ENCODE data around the gene CCR6.
"Not testable (repeated sequence)": the region's sequence is repeated elsewhere in the genome, so short reads cannot be mapped to it uniquely, and the experiment has no call there.

Gene CCR6

DNA sequence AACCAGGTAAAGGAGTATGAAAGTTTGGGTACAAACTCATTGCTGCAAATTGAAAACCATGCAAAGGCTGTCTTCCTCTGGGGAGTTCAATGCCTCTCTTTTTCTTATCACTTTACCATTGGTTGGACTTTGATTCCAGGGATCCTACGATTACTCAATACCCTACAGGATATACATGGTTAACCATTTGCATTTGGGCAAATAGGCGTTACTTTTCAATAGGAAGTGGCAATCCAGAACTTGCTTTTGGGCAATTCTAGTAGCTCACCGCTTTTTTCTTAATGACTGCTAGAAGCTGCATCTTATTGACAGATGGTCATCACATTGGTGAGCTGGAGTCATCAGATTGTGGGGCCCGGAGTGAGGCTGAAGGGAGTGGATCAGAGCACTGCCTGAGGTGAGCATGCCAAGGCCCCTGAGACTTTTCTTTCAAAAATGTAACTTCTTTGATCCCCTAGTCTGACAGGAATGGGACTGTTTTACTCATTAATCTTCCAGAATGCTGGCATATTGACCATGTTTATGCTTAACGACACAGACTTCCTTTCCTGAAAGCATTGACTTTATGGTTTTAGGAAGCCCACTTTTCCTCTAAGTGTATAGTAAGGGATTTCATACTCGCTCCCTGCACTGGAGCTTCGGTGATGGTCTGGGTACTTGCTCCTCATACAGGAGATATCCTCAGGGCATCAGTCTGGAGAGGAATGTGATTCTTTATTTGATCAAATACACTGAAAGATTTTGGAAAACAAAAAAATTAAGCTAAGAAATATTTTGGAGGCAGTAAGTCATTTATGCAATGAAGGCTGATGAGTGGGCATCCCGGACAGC is at the start of gene CCR6:
CCR6 (plus strand) TSS at position 270 of the 831 bp plus-strand sequence. CDS start 13,039 bp downstream, outside the sequence.
- Histone ChIP-seq H3K36me3 (ENCODE audit: insufficient read depth, low read length) (no peaks in the 10 kb centered on the region), H3K27ac (ENCODE audit: low read depth, low read length) (no peak within 1 kb of the TSS), H3K4me1 (ENCODE audit: control insufficient read depth, insufficient read depth, low read length, unreplicated experiment) (no peaks in the 10 kb centered on the region), H3K79me2 (ENCODE audit: control insufficient read depth, insufficient read depth, low read length, unreplicated experiment) (no peaks in the 10 kb centered on the region), H3K27me3 (ENCODE audit: insufficient read depth, low read length) (no peaks in the 10 kb centered on the region), H3K4me3 (ENCODE audit: low read depth, low read length) (no peak within 1 kb of the TSS), H2AFZ (ENCODE audit: low read length, unreplicated experiment) (no peak within 1 kb of the TSS)

DNA sequence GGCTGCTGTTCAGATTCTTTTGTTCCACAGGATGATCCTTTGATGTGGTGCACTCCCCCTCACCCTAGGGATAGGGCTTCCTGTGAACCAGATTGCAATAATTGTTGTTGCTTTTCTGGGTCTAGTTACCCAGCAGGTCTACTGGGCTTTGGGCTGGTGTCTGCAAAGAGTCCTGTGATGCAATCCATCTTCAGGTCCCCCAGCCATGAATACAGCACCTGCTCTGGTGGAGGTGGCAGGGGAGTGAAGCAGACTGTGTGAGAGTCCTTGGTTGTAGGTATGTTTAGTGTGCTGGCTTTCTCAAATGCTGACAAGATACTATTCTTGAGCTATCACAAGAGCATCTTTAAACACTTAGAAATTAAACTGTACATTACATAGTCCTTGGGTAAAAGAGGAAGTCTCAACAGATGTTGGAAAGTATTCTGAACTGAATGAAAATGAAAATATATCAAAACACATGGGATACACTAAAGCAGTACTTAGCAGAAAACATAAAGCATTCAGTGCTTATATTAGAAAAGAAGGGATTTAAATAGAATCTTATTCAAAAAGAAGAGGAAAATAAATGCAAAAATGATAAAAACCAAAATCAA is 49.1 kb upstream of the CCR6 start:
- H3K27ac ChIP-seq (ENCODE audit: low read depth, low read length): no peak overlapping the region

DNA sequence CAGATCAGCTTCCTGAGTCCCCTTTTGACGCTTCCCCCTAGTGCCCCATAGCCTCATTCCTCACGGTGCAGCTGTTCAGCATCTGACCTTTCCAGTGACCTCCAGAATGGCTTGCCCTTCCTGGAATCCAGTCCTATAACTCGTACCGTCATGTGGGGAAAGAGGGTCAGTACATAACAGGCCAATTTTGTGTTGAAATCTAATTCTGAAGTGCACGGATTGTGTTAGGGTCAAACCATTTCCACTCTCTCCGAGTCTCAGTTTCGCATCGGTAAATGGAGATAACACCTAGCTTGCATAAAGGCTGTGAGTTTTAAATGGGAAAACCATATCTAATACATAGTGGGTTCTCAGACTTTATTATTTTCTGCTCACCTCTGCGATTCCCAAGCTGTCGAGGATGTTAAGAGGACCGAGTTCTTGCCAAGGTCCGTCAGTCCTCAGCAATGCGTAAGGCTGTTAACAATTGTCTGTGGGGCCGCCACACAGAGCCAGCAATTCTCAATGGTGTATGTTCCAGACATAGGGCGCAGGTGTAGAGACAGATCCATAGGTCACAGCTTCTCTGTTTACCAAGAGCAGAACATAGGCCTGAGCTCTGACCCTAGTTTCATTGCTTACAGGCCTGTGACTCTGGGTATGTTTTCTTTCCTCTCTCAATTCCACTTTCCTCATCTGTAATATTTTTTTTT is 45.5 kb upstream of the CCR6 start:
- Histone ChIP-seq H3K27me3 (ENCODE audit: insufficient read depth, low read length) (no peaks in the 10 kb centered on the region), H3K79me2 (ENCODE audit: control insufficient read depth, insufficient read depth, low read length, unreplicated experiment) (no peaks in the 10 kb centered on the region), H2AFZ (ENCODE audit: low read length, unreplicated experiment) (no peak overlapping the region), H3K36me3 (ENCODE audit: insufficient read depth, low read length) (no peaks in the 10 kb centered on the region), H3K27ac (ENCODE audit: low read depth, low read length) (no peak overlapping the region), H3K4me1 (ENCODE audit: control insufficient read depth, insufficient read depth, low read length, unreplicated experiment) (no peaks in the 10 kb centered on the region), H3K4me3 (ENCODE audit: low read depth, low read length) (no peak overlapping the region)

More for the DNA sequence above, 49.1 kb upstream of the CCR6 start:
- no peaks in the 10 kb centered on the region for H3K79me2 ChIP-seq (ENCODE audit: control insufficient read depth, insufficient read depth, low read length, unreplicated experiment)
- no peaks in the 10 kb centered on the region for H3K4me1 ChIP-seq (ENCODE audit: control insufficient read depth, insufficient read depth, low read length, unreplicated experiment)
- no peaks in the 10 kb centered on the region for H3K27me3 ChIP-seq (ENCODE audit: insufficient read depth, low read length)
- no peaks in the 10 kb centered on the region for H3K36me3 ChIP-seq (ENCODE audit: insufficient read depth, low read length)
- no peak overlapping the region for H3K4me3 ChIP-seq (ENCODE audit: low read depth, low read length)
- no peak overlapping the region for H2AFZ ChIP-seq (ENCODE audit: low read length, unreplicated experiment)

DNA sequence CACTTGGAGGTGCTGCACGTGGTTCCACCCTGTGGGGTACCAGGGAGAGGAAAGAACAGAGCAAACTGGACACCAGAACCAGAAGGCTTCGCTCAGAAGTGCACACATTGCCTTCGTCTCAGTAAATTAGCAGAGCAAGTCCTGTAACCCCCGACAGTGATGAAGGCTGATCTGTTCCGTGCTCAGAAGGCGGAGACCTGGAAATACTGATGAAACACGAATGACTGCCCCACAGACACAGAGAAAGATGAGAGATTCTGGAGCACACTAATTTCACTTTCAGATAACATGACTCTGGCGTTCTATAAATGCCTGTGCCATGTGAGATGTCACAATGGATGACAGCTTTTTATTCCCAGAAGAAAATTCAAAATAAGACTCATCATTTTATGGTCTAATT is 44.2 kb upstream of the CCR6 start:
- Histone ChIP-seq H3K4me1 (ENCODE audit: control insufficient read depth, insufficient read depth, low read length, unreplicated experiment) (no peaks in the 10 kb centered on the region), H3K27me3 (ENCODE audit: insufficient read depth, low read length) (no peaks in the 10 kb centered on the region), H3K36me3 (ENCODE audit: insufficient read depth, low read length) (no peaks in the 10 kb centered on the region), H3K4me3 (ENCODE audit: low read depth, low read length) (no peak overlapping the region), H3K27ac (ENCODE audit: low read depth, low read length) (no peak overlapping the region), H3K79me2 (ENCODE audit: control insufficient read depth, insufficient read depth, low read length, unreplicated experiment) (no peaks in the 10 kb centered on the region), H2AFZ (ENCODE audit: low read length, unreplicated experiment) (no peak overlapping the region)

DNA sequence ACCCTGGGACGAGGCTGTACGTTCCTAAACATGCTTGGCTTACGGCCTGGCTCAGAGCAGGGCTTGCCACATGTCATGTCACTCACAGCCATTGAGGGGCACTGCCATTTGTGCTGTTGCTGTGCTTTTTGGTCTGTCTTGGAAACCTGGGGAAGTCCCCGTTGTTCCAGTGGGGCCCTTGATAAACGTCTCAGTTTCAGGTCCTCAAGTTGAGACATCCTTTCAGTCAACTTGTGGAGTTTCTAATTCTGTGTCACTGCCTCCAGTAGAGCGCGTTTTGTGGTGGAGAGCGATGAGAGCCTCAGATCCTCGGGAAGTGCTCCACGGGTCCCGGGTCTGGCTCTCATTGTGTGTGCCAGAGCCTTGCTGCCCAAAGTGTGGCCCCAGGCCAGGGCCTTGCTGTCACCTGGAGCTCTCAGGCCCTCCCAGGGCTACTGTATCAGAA is 43.0 kb upstream of the CCR6 start:
- Histone ChIP-seq H3K4me3 (ENCODE audit: low read depth, low read length) (no peak overlapping the region), H3K27ac (ENCODE audit: low read depth, low read length) (no peak overlapping the region), H2AFZ (ENCODE audit: low read length, unreplicated experiment) (no peak overlapping the region), H3K4me1 (ENCODE audit: control insufficient read depth, insufficient read depth, low read length, unreplicated experiment) (no peaks in the 10 kb centered on the region), H3K36me3 (ENCODE audit: insufficient read depth, low read length) (no peaks in the 10 kb centered on the region), H3K79me2 (ENCODE audit: control insufficient read depth, insufficient read depth, low read length, unreplicated experiment) (no peaks in the 10 kb centered on the region), H3K27me3 (ENCODE audit: insufficient read depth, low read length) (no peaks in the 10 kb centered on the region)

DNA sequence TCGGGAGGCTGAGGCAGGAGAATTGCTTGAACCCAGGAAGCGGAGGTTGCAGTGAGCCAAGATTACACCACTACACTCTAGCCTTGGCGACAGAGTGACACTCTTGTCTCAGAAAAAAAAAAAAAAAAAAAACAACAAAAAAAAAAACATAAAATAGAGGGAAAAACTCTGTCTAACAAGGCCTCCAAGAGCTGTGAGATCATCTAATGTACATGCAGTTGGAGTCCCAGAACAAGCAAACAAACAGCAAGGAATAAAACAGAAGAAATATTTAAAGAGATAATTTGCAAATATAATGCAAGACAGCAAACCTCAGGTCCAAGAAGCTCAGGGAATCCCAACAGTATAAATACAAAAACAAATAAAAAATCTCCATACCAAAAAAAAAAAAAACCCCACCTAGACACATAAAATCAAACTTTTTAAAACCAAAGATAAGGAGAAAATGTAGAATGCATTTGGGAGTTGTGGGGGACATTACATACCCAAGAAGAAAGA is 35.0 kb upstream of the CCR6 start:
- no peak overlapping the region for H3K4me3 ChIP-seq (ENCODE audit: low read depth, low read length)
- no peaks in the 10 kb centered on the region for H3K79me2 ChIP-seq (ENCODE audit: control insufficient read depth, insufficient read depth, low read length, unreplicated experiment)
- no peak overlapping the region for H3K27ac ChIP-seq (ENCODE audit: low read depth, low read length)
- no peaks in the 10 kb centered on the region for H3K36me3 ChIP-seq (ENCODE audit: insufficient read depth, low read length)
- no peak overlapping the region for H2AFZ ChIP-seq (ENCODE audit: low read length, unreplicated experiment)
- no peaks in the 10 kb centered on the region for H3K27me3 ChIP-seq (ENCODE audit: insufficient read depth, low read length)
- H3K4me1 ChIP-seq (ENCODE audit: control insufficient read depth, insufficient read depth, low read length, unreplicated experiment): no peaks in the 10 kb centered on the region

DNA sequence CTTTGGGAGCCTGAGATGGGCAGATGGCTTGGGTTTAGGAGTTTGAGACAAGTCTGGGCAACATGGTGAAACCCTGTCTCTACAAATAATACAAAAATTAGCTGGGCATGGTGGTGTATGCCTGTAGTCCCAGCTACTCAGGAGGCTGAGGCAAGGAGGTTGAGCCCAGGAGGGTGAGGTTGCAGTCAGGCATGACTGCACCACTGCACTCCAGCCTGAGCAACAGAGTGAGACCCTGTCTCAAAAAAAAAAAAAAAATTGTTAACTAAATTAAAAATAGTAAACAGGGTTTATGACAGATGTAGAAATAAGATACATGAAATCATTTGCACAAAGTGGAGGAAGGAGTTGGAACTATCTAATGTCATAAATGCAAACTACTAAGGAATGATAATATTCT is 34.2 kb upstream of the CCR6 start:
- H3K27ac ChIP-seq (ENCODE audit: low read depth, low read length); H2AFZ ChIP-seq (ENCODE audit: low read length, unreplicated experiment); H3K27me3 ChIP-seq (ENCODE audit: insufficient read depth, low read length); H3K4me1 ChIP-seq (ENCODE audit: control insufficient read depth, insufficient read depth, low read length, unreplicated experiment); H3K36me3 ChIP-seq (ENCODE audit: insufficient read depth, low read length); H3K79me2 ChIP-seq (ENCODE audit: control insufficient read depth, insufficient read depth, low read length, unreplicated experiment); H3K4me3 ChIP-seq (ENCODE audit: low read depth, low read length): not testable (repeated sequence)

DNA sequence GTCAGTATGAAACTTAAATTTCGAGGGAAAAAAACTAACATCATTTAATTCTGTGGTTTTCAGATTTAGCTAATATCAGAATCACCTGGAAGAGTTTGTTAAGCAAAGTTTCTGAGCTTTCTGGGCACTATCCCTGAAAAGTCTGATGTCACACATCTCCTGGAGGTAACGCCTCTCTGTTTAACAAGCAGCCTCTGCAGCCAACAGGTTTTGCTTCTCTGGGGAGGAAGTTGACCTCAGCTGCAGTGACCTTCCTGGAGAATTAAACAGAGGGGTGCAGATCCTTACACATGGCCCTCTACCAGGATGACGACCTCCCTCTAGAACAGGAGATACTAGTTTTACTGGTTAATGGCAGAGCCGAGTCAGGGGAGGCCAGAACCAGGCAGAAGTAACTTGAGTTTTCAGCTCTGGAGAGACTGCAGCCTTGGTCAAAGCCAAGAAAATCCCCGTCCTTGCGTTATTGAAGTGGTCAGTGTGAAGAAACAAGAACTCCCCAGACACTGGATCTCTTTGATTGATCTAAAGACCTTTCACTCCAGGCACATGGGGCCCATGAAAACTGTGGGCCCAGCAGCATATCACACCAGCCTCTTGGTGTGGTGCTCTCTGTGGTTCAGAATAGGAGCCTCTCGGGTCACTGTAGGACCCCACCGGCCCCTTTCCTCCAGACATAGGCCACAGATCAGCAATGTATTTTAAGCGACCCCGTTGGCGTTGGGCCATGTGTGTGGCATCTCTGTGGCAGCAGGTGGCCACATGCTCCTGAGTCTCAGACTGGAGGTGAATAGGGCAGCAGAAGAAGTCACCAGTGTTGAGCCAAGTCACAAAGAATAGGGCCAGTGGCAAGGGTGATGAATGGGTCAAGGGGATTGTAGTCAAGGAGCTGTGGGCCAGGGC is 33.4 kb upstream of the CCR6 start:
- Histone ChIP-seq H2AFZ (ENCODE audit: low read length, unreplicated experiment) (no peak overlapping the region), H3K27ac (ENCODE audit: low read depth, low read length) (no peak overlapping the region), H3K27me3 (ENCODE audit: insufficient read depth, low read length) (no peaks in the 10 kb centered on the region), H3K79me2 (ENCODE audit: control insufficient read depth, insufficient read depth, low read length, unreplicated experiment) (no peaks in the 10 kb centered on the region), H3K4me3 (ENCODE audit: low read depth, low read length) (no peak overlapping the region), H3K36me3 (ENCODE audit: insufficient read depth, low read length) (no peaks in the 10 kb centered on the region), H3K4me1 (ENCODE audit: control insufficient read depth, insufficient read depth, low read length, unreplicated experiment) (no peaks in the 10 kb centered on the region)

DNA sequence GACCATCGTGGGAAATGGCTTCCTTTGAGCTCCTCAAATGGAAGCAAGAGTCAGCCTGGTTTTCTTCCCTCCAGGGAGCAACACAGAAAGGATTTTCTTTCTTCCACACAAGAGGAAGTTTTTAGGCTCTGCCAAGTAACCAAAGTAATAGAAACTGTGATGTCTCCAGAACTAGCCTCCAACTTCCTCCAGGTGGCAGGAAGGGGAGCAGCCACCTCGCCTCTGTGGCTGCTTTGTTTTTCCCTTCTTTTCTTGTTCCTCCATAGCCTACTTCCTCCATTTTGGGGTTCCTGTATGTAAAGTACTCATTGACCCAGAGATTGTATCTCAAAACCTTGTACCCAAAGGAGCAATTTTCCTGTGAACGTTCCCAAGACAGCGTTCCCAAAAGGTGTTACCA is 32.7 kb upstream of the CCR6 start:
- no peak overlapping the region for H3K4me3 ChIP-seq (ENCODE audit: low read depth, low read length)
- no peak overlapping the region for H2AFZ ChIP-seq (ENCODE audit: low read length, unreplicated experiment)
- H3K27me3 ChIP-seq (ENCODE audit: insufficient read depth, low read length): no peaks in the 10 kb centered on the region
- H3K27ac ChIP-seq (ENCODE audit: low read depth, low read length): no peak overlapping the region
- no peaks in the 10 kb centered on the region for H3K79me2 ChIP-seq (ENCODE audit: control insufficient read depth, insufficient read depth, low read length, unreplicated experiment)
- no peaks in the 10 kb centered on the region for H3K36me3 ChIP-seq (ENCODE audit: insufficient read depth, low read length)
- no peaks in the 10 kb centered on the region for H3K4me1 ChIP-seq (ENCODE audit: control insufficient read depth, insufficient read depth, low read length, unreplicated experiment)
